Measurements from ENCODE around the gene GAL3ST2.

GRCh38 chr2:241745276-241745675 is 31.3 kb upstream of the GAL3ST2 start:
- TF ChIP-seq CTCF (conservative IDR thresholded peaks at IDR 0.05; ENCODE audit: low read length) (no peak), EZH2phosphoT487 (IDR thresholded peaks at IDR 0.05; ENCODE audit: borderline replicate concordance, low read depth, low read length) (no peak)
